Heart right ventricle (tissue), 16 donors: ENCODE measurements around the gene TTF1. TPM values are rescaled to one million over a fixed set of nuclear protein-coding genes. Genes with fewer than 3 reads are reported as not detected.

Experiments
- ATAC-seq, 8 donors: fragments of 200-7000 bp; cut with Tn5 transposase; one replicate each; pipeline ENCODE4 v1.9.1; 2020; ENCODE audit warnings: mild to moderate bottlenecking in 8 of 8, moderate library complexity in 8 of 8, moderate number of reproducible peaks in 1 of 8
- DNase-seq, 2 donors: peaks; one replicate each; pipeline ENCODE4 v3.0.0-alpha.2; 2020
- H3K27ac ChIP-seq, 10 donors: fragments of 200-600 bp; sonication (generic) in 2 of 10; one replicate each; pipeline versions ENCODE4 v1.5.0 to v1.8.0; 2020 to 2022; ENCODE audit warnings: mild to moderate bottlenecking in 3 of 10
- H3K27me3 ChIP-seq, 7 donors: fragments of 200-600 bp; one replicate each; pipeline ENCODE4 v1.8.0; 2021 to 2022; ENCODE audit warnings: mild to moderate bottlenecking in 2 of 7
- H3K36me3 ChIP-seq, 9 donors: fragments of 200-600 bp; sonication (generic) in 1 of 9; one replicate each; pipeline versions ENCODE4 v1.5.0 to v1.8.0; 2020 to 2022; ENCODE audit warnings: mild to moderate bottlenecking in 2 of 9
- H3K4me1 ChIP-seq, 9 donors: fragments of 200-600 bp; sonication (generic) in 1 of 9; one replicate each; pipeline versions ENCODE4 v1.5.0 to v1.8.0; 2020 to 2022; ENCODE audit warnings: mild to moderate bottlenecking in 4 of 9
- H3K4me3 ChIP-seq, 10 donors: fragments of 200-600 bp; sonication (generic) in 2 of 10; one replicate each; pipeline versions ENCODE4 v1.5.0 to v1.8.0; 2020 to 2022; ENCODE audit warnings: mild to moderate bottlenecking in 7 of 10, moderate library complexity in 2 of 10
- H3K9me3 ChIP-seq, 11 donors: fragments of 200-600 bp in 10 of 11; sonication (generic) in 2 of 11; one replicate each; pipeline versions ENCODE4 v1.5.0 to v1.8.0; 2013 to 2022; ENCODE audit warnings: mild to moderate bottlenecking in 2 of 11, control low read depth in 1 of 11, moderate library complexity in 1 of 11
- WGBS, 2 donors: extraction: QIAGEN DNeasy Blood & Tissue Kit; methylation state at CpG; one replicate each; pipeline ENCODE4 v1.1.7; 2013; ENCODE audit warnings: inconsistent platforms in 1 of 2; 5-methylcytosine and 5-hydroxymethylcytosine counted together
- intact Hi-C, 10 donors: fragments of 100-400 bp; cut with DNase I; formaldehyde crosslinking; loops; one replicate each; pipeline versions ENCODE4 v1.11.1 to v1.14.2; 2022
- polyA plus RNA-seq, 2 donors: library from polyadenylated mRNA; stranded (reverse); fragments of 200-250 nt; gene quantifications; one replicate each; pipeline ENCODE4 v1.2.3, GENCODE V29; 2013
- total RNA-seq, 10 donors: library from RNA; stranded (reverse); fragmentation: NEBNext Ultra II Directional in 3 of 10; extraction: Animal tissue kit (Norgen Biotek cat#: 25700) in 3 of 10; gene quantifications; one replicate each; pipeline versions ENCODE4 v1.2.1 to v1.2.4, GENCODE V29; 2021 to 2023
- TF ChIP-seq, protein P1 (sequence below), 9 donors: fragments of 200-600 bp; sonication (generic) in 2 of 9; IDR thresholded peaks; one replicate each; pipeline versions ENCODE4 v1.5.0 to v1.8.0; 2021 to 2022; ENCODE audit warnings: antibody characterized with exemption in 9 of 9, mild to moderate bottlenecking in 5 of 9, moderate library complexity in 1 of 9
- donor health status: Arrhythmogenic right ventricular cardiomyopathy.
- donor health status: ischemic (EF 13 %, LVEDD 7.1; RV severe dilation, severe dysfunction).
- donor health status: healthy with polysubstance abuse.
- donor health status: DM: no; HTN: yes; CAD: no.
- donor health status: DM: no; HTN: no; CAD: no.
- donor health status: ischemic (EF 25% LVEDD 6.9; RV normal size, moderate dysfunction).
- donor health status: ischemic (EF 25% LVEDD 5.7; RV mildly dilated, moderate dysfunction).
- donor health status: healthy.
- donor health status: DM: yes; HTN: yes; CAD: no.
- donor health status: Ischemic cardiomyopathy.
- donor health status: ischemic (EF 35%, LVEDD 5.7; RV mildly dilated, moderate dysfunction).
- donor health status: nonischemic (EF 11% LVEDD 7.7; RV severe dilation, severe dysfunction).
- donor health status: DM: yes; HTN: yes; CAD: no.
- donor health status: PGD.
- donor health status: ischemic (EF 29% LVEDD 5.4; RV normal size, mild dysfunction).
- donor health status: nonischemic (EF 23%, LVEDD 6.1; RV moderate dilation, normal function).

Gene TTF1
- total and polyA plus RNA-seq, 12 donors, result 12.0 to 22.4 (median 17.5) TPM

- no peak for DNase-seq
- peak overlapping the region in 6 of 10 donors; percentile 13 to 43 (median 20) for H3K4me3 ChIP-seq
- peak overlapping the region in 5 of 10 donors; percentile 12 to 99 (median 37) for H3K27ac ChIP-seq
- H3K4me1 ChIP-seq, result peaks cover 11 to 49% (median 37%) of the 10 kb centered on the region in 9 donors
- 42 to 61% methylated on average over 6 of the region's 6 CpGs for WGBS, 2 donors
- TF ChIP-seq, protein P1, sequence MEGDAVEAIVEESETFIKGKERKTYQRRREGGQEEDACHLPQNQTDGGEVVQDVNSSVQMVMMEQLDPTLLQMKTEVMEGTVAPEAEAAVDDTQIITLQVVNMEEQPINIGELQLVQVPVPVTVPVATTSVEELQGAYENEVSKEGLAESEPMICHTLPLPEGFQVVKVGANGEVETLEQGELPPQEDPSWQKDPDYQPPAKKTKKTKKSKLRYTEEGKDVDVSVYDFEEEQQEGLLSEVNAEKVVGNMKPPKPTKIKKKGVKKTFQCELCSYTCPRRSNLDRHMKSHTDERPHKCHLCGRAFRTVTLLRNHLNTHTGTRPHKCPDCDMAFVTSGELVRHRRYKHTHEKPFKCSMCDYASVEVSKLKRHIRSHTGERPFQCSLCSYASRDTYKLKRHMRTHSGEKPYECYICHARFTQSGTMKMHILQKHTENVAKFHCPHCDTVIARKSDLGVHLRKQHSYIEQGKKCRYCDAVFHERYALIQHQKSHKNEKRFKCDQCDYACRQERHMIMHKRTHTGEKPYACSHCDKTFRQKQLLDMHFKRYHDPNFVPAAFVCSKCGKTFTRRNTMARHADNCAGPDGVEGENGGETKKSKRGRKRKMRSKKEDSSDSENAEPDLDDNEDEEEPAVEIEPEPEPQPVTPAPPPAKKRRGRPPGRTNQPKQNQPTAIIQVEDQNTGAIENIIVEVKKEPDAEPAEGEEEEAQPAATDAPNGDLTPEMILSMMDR (IDR thresholded peaks at IDR 0.05), result no peak
- ATAC-seq, result no peak
- H3K9me3 ChIP-seq, result no peaks in the 10 kb centered on the region
- intact Hi-C loops, result loop anchor here in 2 of 10 donors (5.0 to 10.0 kb wide), 2 partner anchors 594 to 1126 kb away; partner anchors contain the start of genes SLC2A6 (in 1 of the 2) and TSC1 (in 1 of the 2)
- H3K27me3 ChIP-seq, result no peaks in the 10 kb centered on the region
- H3K36me3 ChIP-seq, result peaks cover 0 to 76% (median 36%) of the 10 kb centered on the region in 9 donors
Measured at GRCh38 chr9:132350861-132351315, 55.8 kb downstream of the TTF1 start.

GRCh38 chr9:132348676-132349075 lies 58.0 kb downstream of the TTF1 start:
- Histone ChIP-seq H3K9me3 (no peaks in the 10 kb centered on the region), H3K4me3 (no peak overlapping the region), H3K27ac (no peak overlapping the region), H3K36me3 (peaks cover 3 to 99% (median 56%) of the 10 kb centered on the region in 9 donors), H3K4me1 (peaks cover 9 to 44% (median 32%) of the 10 kb centered on the region in 9 donors), H3K27me3 (no peaks in the 10 kb centered on the region)
- TF ChIP-seq, protein P1 (IDR thresholded peaks at IDR 0.05), result no peak
- ATAC-seq (no peak), DNase-seq (no peak)
- intact Hi-C loops, result loop anchor here in 1 of 10 donors (10.0 kb wide), 1 partner anchor 54 kb away; no protein-coding TSS in a partner anchor
- WGBS, 2 donors, result 55 to 59% methylated on average over 5 of the region's 5 CpGs

DNA sequence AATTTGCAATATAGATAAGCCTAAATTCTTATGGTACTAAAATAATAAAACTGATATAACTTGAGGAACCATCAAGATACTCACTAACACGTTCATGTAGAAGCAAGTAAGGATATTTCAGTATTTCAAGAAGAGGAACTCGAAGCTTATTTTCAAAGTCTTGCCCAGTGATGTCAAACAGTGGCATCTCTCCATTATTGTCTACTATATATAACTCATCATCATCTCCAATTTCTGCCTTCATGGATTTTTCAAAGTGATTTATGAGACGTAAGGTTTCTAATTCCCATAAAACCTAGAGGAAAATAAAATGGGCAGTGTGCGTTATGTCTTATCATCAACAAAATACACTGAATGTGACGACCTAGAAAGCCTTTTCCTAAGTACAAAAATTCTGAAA lies 60.5 kb downstream of the TTF1 start:
- WGBS, 2 donors, result 86 to 89% methylated on average over 5 of the region's 5 CpGs

DNA sequence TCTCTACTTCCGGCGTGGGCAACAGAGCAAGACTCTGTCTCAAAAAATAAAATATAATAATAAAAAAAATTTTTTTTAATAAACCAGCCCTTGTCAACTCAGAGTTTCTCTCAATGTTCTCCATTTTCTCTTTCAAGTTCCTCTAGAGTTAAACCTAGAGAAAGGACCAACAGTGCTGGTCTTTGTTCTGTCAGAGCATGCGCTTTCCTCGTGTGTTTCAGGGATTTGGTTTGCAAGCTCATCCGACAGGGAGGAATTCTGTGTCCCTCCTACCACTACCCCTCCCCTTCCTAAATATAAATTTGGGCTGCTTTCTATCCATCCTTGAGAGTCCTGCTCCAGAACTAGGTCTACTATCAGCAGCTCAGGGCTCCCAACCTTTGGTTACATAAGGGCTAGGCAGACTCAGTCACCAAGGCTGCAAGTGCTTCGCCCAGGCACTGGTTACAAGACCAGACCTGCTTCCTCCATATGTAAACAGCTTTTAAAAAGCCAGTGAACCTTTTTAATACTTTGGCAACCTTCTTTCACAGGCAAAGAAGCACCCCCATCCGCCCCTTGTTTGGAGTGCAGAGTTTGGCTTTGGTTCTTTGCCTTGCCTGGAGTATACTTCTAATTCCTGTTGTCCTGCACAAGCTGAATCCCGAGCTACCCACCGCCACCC lies 65.3 kb downstream of the TTF1 start:
- intact Hi-C loops, result loop anchor here in 1 of 10 donors (10.0 kb wide), 1 partner anchor 47 kb away; no protein-coding TSS in a partner anchor
- WGBS, 2 donors, result 90 to 91% methylated on average over 9 of the region's 9 CpGs

More for the DNA sequence above, 60.5 kb downstream of the TTF1 start:
- peaks cover 7 to 100% (median 66%) of the 10 kb centered on the region in 9 donors for H3K36me3 ChIP-seq
- TF ChIP-seq, protein P1 (IDR thresholded peaks at IDR 0.05), result no peak
- H3K4me1 ChIP-seq, result peaks cover 0 to 19% (median 10%) of the 10 kb centered on the region in 9 donors
- ATAC-seq (no peak), DNase-seq (no peak)
- H3K27me3 ChIP-seq, result no peaks in the 10 kb centered on the region
- H3K9me3 ChIP-seq, result no peaks in the 10 kb centered on the region
- H3K4me3 ChIP-seq, result no peak overlapping the region
- H3K27ac ChIP-seq, result no peak overlapping the region
- intact Hi-C loops, result loop anchor here in 1 of 10 donors (10.0 kb wide), 1 partner anchor 51 kb away; no protein-coding TSS in a partner anchor

More for the DNA sequence above, 65.3 kb downstream of the TTF1 start:
- DNase-seq, result no peak
- Histone ChIP-seq H3K36me3 (peaks cover 7 to 100% (median 80%) of the 10 kb centered on the region in 9 donors), H3K9me3 (no peaks in the 10 kb centered on the region), H3K27me3 (no peaks in the 10 kb centered on the region), H3K4me1 (peaks cover 0 to 3% (median 0%) of the 10 kb centered on the region in 9 donors), H3K4me3 (no peak overlapping the region), H3K27ac (no peak overlapping the region)
- TF ChIP-seq, protein P1 (IDR thresholded peaks at IDR 0.05), result no peak
- ATAC-seq, result peak in 1 of 8 donors; percentile 23
